Epithelial cell of esophagus (primary cell): ENCODE measurements around the gene CEP89.
"Not testable (repeated sequence)": the region's sequence is repeated elsewhere in the genome, so short reads cannot be mapped to it uniquely, and the experiment has no call there.

Experiments
- DNase-seq: peaks from one replicate; pipeline ENCODE4 v3.0.0; 2010; ENCODE audit warnings: low read depth
- H3K4me3 ChIP-seq: 2 replicates; pipeline ENCODE4 v1.5.1; 2011; ENCODE audit warnings: mild to moderate bottlenecking, low read length, control low read depth
- TF ChIP-seq, protein P1 (sequence below): IDR thresholded peaks from 2 replicates; pipeline ENCODE4 v1.5.1; 2011; ENCODE audit warnings: low read depth, mild to moderate bottlenecking, low read length, control low read depth, inconsistent platforms; ENCODE audit not compliant: insufficient read depth; ENCODE audit errors: missing control alignments

Gene CEP89

DNA sequence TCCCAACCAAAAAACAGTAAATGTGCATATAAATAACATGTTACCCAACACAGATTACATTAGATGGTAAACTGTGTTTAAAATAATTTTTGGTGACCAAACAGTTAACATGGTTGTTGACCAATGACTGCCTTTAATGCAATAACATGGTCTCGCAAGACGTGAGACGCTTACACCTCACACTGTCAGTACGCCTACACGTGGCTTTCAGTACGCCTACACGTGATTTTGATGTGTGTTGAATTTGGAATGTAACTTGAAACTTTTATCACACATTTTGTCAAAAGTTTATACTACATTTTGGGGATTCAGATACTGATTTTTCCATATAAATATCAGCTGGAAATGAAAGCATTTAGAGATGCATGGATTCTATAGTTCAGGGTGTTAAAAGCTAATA is 134.2 kb downstream of the CEP89 start:
- TF ChIP-seq, protein P1, sequence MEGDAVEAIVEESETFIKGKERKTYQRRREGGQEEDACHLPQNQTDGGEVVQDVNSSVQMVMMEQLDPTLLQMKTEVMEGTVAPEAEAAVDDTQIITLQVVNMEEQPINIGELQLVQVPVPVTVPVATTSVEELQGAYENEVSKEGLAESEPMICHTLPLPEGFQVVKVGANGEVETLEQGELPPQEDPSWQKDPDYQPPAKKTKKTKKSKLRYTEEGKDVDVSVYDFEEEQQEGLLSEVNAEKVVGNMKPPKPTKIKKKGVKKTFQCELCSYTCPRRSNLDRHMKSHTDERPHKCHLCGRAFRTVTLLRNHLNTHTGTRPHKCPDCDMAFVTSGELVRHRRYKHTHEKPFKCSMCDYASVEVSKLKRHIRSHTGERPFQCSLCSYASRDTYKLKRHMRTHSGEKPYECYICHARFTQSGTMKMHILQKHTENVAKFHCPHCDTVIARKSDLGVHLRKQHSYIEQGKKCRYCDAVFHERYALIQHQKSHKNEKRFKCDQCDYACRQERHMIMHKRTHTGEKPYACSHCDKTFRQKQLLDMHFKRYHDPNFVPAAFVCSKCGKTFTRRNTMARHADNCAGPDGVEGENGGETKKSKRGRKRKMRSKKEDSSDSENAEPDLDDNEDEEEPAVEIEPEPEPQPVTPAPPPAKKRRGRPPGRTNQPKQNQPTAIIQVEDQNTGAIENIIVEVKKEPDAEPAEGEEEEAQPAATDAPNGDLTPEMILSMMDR: no peak
- DNase-seq: no peak
- no peak overlapping the region for H3K4me3 ChIP-seq

DNA sequence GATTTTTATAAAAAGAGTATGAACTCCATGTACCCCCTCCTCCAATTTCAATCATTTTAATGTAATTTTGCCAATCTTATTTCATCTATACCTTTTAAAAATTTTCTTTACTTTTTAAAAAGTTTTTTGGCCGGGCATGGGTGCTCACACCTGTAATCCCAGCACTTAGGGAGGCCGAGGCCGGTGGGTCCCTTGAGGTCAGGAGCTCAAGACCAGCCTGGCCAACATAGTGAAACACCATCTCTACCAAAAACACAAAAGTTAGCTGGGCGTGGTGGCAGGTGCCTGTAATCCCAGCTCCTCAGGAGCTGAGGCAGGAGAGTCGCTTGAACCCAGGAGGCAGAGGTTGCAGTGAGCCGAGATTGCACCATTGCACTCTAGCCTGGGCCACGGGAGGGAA is 138.4 kb downstream of the CEP89 start:
- not testable (repeated sequence) for H3K4me3 ChIP-seq, DNase-seq

DNA sequence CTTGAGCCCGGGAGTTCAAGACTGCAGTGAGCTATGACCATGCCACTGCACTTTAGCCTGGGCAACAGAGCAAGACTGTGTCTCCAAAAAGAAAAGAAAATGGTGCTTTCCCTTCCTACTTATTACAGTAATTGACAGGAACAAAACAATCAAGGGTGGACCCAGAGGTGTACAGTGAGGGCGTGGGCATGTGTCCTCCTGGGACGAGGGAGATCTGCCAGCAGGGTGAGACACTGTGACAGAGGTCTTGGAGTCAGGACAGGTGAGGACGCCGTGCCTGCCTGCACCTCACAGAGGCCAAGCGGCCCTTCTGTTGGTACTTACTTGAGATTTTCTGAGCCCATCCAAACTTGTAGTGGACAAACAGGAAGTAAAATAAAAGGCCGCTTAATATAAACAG is 138.9 kb downstream of the CEP89 start:
- not testable (repeated sequence) for DNase-seq, H3K4me3 ChIP-seq

DNA sequence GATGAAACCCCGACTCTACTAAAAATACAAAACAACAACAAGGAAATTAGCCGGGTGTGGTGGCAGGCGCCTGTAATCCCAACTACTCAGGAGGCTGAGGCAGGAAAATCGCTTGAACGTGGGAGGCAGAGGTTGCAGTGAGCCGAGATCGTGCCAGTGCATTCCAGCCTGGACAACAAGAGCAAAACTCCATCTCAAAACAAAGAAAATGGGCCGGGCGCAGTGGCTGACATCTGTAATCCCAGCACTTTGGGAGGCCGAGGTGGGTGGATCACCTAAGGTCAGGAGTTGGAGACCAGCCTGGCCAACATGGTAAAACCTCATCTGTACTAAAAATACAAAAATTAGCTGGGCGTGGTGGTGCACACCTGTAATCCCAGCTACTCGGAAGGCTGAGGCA is 139.7 kb downstream of the CEP89 start:
- H3K4me3 ChIP-seq, DNase-seq: not testable (repeated sequence)

DNA sequence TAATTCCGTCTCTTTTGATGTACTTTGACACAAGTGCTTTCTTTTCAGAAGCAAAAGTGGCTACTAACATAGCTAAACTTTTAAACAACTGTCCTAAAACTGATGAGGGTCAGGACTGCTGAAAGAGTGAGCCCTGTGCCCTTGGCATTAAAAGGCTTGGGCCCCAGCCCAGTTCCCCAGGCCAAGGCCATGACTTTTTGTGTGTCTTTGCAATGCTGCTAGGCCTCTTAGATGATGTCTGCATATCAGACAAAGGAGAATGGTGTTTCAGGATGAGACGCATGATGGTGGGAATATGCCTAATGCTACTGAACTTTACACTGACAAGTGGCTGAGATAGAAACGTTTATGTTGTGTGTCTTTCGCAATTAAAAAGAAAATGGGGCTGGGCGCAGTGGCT is 140.1 kb downstream of the CEP89 start:
- H3K4me3 ChIP-seq: no peak overlapping the region
- no peak for DNase-seq
- TF ChIP-seq, protein P1: no peak

DNA sequence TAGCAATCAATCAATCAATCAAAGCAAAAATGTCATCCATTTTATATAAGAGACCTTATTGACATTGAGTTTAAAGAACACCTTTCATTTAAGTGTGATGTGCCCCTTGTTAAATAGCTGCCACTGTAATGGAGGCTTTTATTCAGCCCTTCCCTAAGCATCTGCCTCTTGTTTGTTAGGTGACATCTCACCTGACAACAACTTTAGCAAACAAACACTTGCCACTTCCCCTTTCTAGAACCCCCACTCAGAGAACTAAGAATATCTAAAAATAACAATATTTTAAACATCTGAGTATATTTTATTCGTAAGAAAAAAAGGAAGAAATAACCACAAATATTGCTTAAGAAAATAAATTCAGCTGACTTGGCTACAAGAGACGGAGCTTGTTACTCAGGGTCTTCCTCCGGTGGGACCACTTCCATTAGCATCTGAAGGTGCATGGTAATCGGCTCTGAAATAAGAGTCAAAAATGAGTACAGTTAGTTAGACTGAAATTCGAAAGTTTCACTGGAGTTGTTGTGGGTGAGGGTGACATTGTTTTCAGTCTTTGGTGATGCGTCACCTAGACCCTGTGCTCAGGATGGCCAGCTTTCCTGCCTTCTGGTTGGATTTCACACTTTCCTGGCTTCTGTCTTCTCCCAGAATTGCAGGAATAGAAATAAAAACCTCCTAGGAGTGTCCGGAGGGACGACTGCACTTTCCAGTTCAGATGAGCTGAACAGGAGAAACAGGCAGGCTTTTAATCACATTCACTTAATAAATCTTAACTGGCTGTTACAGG is 141.3 kb downstream of the CEP89 start:
- TF ChIP-seq, protein P1: no peak
- no peak for DNase-seq
- H3K4me3 ChIP-seq: no peak overlapping the region

DNA sequence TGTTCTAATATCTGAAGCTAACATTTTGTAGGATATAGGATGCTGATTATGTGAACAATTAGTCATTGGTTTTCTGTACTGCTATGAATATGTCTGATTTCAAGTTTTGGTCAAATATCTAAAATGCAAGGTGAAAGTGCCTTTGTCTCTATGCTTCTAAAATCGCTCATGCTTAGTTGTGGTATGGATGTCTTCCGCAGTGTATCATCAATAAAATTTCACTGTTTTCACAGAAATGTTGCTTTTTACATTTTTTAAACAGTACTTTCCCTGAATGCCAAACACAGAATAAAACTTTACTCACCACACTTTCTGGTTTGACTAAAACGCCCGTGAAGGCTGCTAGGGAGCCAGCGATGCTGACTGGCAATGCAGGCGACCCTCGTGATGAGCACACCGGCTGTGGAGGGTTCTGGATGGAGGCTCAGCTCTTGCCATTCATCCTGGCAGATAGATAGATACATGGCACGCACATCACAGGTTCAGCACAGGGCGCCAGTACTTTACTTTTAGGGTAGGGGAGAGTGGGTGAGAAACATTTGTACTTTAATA is 142.3 kb downstream of the CEP89 start:
- DNase-seq: no peak
- TF ChIP-seq, protein P1: no peak
- no peak overlapping the region for H3K4me3 ChIP-seq

DNA sequence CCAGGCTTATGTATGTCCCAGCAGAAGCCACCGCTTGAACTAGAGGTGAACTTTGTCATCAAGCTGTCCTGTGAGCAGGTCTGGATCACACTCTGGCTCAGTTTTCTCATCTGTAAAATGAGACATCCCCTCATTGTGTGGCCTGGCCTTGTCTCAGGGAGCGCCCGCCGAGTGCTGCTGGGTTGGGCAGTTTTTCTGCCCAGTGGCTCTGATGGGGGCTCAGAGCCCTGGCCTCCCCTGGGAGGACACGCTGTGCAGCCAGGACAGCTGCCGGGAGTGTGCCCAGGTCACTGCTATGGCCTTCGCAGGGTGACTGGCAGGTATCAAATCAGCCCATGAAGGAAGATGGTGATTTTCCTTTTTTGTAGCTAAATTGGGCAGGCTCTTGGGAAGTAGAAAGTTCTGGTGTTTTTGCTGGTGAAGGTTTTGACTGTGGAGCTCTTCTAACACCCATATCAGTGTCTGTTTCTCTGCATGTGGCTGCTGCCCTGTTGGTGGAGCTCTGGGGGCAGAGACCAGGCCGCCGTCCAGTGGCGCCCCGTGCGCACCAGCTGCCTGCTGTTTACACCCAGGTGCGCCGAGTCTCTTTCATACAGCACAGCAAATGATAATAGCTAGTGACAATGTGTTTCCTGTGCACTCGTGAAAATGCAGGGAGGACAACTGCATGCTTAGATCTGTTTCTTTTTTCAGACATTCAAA is 143.0 kb downstream of the CEP89 start:
- no peak for DNase-seq
- no peak overlapping the region for H3K4me3 ChIP-seq
- TF ChIP-seq, protein P1: no peak
